Measurements from ENCODE around the gene COQ8B.

The COQ8B gene

GRCh38 chr19:40742477-40742876 lies 25.8 kb upstream of the COQ8B start:
- H3K4me3 ChIP-seq (ENCODE audit: low read depth, low read length) = no peak overlapping the region
- DNase-seq (ENCODE audit: low read depth) = no peak
- no peak for TF ChIP-seq CTCF (IDR thresholded peaks at IDR 0.05; ENCODE audit: insufficient read depth, low read depth, low read length, missing control alignments)

- DNase-seq (ENCODE audit: low read depth) = no peak
- TF ChIP-seq CTCF (IDR thresholded peaks at IDR 0.05; ENCODE audit: insufficient read depth, low read depth, low read length, missing control alignments) = no peak
Observed at GRCh38 chr19:40741527-40742390, 25.1 kb upstream of the COQ8B start.

GRCh38 chr19:40740747-40741146 lies 24.1 kb upstream of the COQ8B start:
- H3K4me3 ChIP-seq (ENCODE audit: low read depth, low read length) = no peak overlapping the region
- TF ChIP-seq CTCF (IDR thresholded peaks at IDR 0.05; ENCODE audit: insufficient read depth, low read depth, low read length, missing control alignments) = no peak
- DNase-seq (ENCODE audit: low read depth) = no peak

More at GRCh38 chr19:40741527-40742390, 25.1 kb upstream of the COQ8B start:
- H3K4me3 ChIP-seq (ENCODE audit: low read depth, low read length) = no peak overlapping the region

DNA sequence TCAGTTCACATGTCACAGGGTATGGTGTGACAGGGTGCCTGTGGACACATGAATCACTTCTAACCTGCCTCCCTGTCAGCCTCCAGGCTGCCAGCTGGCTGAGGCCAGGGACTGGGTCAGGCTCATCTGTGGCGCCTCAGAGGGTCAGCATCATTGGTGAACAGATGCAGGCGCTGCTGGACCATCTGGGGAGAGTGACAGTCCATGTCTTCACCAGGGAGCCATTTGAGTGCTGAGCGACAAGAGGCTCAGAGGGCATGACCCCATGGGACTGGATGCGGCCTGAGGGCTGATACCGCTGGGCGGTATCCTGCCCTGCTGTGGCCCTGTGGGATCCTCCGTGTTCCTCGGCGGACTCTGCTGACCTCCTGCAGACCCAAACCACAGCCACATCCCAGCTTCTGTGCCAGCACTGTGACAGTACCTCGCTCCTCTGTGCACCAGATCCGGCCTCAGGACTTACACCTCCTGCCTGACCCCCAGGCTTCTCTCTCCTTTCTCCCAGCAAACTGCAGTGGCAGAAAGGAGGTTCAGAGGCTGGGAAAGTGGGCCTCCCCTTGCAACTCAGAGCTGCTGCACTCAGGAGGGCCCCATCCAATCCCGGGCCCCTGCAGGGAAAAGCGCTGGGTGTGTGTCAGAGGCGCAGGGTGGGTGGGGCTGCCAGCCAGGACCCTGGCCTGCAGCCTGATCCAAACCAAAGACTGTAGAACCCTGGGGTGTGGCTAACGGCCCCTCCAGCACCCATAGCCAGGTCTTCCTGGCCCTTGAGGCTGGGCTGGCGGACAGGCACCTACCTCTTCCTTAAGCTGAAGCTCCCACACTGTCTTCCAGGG lies 23.4 kb upstream of the COQ8B start:
- no peak for DNase-seq (ENCODE audit: low read depth)
- TF ChIP-seq CTCF (IDR thresholded peaks at IDR 0.05; ENCODE audit: insufficient read depth, low read depth, low read length, missing control alignments) = no peak
- H3K4me3 ChIP-seq (ENCODE audit: low read depth, low read length) = no peak overlapping the region

- DNase-seq (ENCODE audit: low read depth) = no peak
- TF ChIP-seq CTCF (IDR thresholded peaks at IDR 0.05; ENCODE audit: insufficient read depth, low read depth, low read length, missing control alignments) = no peak
- no peak overlapping the region for H3K4me3 ChIP-seq (ENCODE audit: low read depth, low read length)
Observed at GRCh38 chr19:40739030-40739839, 22.5 kb upstream of the COQ8B start.

- no peak for DNase-seq (ENCODE audit: low read depth)
- no peak overlapping the region for H3K4me3 ChIP-seq (ENCODE audit: low read depth, low read length)
- TF ChIP-seq CTCF (IDR thresholded peaks at IDR 0.05; ENCODE audit: insufficient read depth, low read depth, low read length, missing control alignments) = no peak
Observed at GRCh38 chr19:40737102-40737644, 20.5 kb upstream of the COQ8B start.

All from GM12865 (cell line).